Adrenal gland (tissue), 12 donors: ENCODE data around the gene MFNG. TPM values are rescaled to one million over a fixed set of nuclear protein-coding genes. Genes with fewer than 3 reads are reported as not detected.

Source experiments
- DNase-seq, 7 donors: peaks; one replicate each; pipeline ENCODE4 v3.0.0-alpha.2; 2019 to 2020
- H3K27ac ChIP-seq, 5 donors: fragments of 200-600 bp; sonication (generic) in 4 of 5; 1 replicate in 3 of 5; 2 replicates in 2 of 5; pipeline versions ENCODE4 v1.5.1 to v1.8.0; 2016 to 2020; ENCODE audit warnings: mild to moderate bottlenecking in 1 of 5
- H3K27me3 ChIP-seq: fragments of 200-600 bp; 2 replicates; pipeline ENCODE4 v1.8.0; 2021
- H3K36me3 ChIP-seq, 2 donors: fragments of 200-600 bp; replicated peaks in 1 of 2; 1 replicate in 1 of 2; 2 replicates in 1 of 2; pipeline versions ENCODE4 v1.5.1 to v1.8.0; 2018 to 2022
- H3K4me1 ChIP-seq, 2 donors: fragments of 200-600 bp; replicated peaks in 1 of 2; 1 replicate in 1 of 2; 2 replicates in 1 of 2; pipeline versions ENCODE4 v1.5.1 to v1.8.0; 2018 to 2021
- H3K4me3 ChIP-seq, 4 donors: fragments of 200-600 bp; sonication (generic) in 3 of 4; one replicate each; pipeline ENCODE4 v1.5.1; 2016 to 2018
- H3K9me3 ChIP-seq, 3 donors: fragments of 200-600 bp; sonication (generic) in 1 of 3; replicated peaks in 1 of 3; 1 replicate in 2 of 3; 2 replicates in 1 of 3; pipeline versions ENCODE4 v1.5.1 to v1.8.0; 2016 to 2021
- CTCF ChIP-seq, 6 experiments: fragments of 450-650 bp in 4 of 6; fragments of 200-600 bp in 2 of 6; sonication (generic) in 1 of 6; IDR thresholded peaks; 1 replicate in 5 of 6; 2 replicates in 1 of 6; pipeline versions ENCODE4 v1.5.1 to v1.8.0; 2016 to 2021; ENCODE audit warnings: antibody characterized with exemption in 6 of 6, mild to moderate bottlenecking in 2 of 6, moderate library complexity in 1 of 6
- POLR2A ChIP-seq, 2 donors: fragments of 450-650 bp; IDR thresholded peaks; one replicate each; pipeline ENCODE4 v1.6.1; 2017; ENCODE audit warnings: antibody characterized with exemption in 2 of 2, mild to moderate bottlenecking in 2 of 2, moderate library complexity in 1 of 2
- WGBS, 4 donors: extraction: QIAGEN DNeasy Blood & Tissue Kit in 2 of 4; methylation state at CpG; one replicate each; pipeline versions ENCODE4 v1.1.5 to v1.1.7; 2013 to 2017; 5-methylcytosine and 5-hydroxymethylcytosine counted together
- intact Hi-C, 2 donors: fragments of 100-400 bp; cut with DNase I; formaldehyde crosslinking; loops; one replicate each; pipeline versions ENCODE4 v1.14.1 to v1.15.0; 2022 to 2023
- polyA plus RNA-seq, 3 donors: library from polyadenylated mRNA; stranded (reverse); fragments of 200-250 nt in 2 of 3; fragments of 350-450 nt in 1 of 3; fragmentation: Illumina TruSeq in 1 of 3; extraction: RNeasy Lipid Tissue Mini Kit (QIAGEN cat#74804) in 1 of 3; gene quantifications; one replicate each; pipeline ENCODE4 v1.2.3, GENCODE V29; 2013 to 2014
- total RNA-seq, 9 donors: library from RNA; depleted of rRNA in 4 of 9; stranded (reverse); fragments of >200 nt in 4 of 9; fragments of 120-200 nt in 1 of 9; fragmentation: NEBNext Ultra II Directional in 1 of 9; extraction: Animal tissue kit (Norgen Biotek cat#: 25700) in 1 of 9; gene quantifications; one replicate each; pipeline versions ENCODE4 v1.1.0 to v1.2.4, GENCODE V29; 2013 to 2023
- donor health status: healthy with polysubstance abuse.
- donor health status: Bipolar disorder and iron deficiency.
- donor health status: DM: yes; HTN: yes; CAD: no.
- donor health status: DM: no; HTN: no; CAD: no.
- donor health status: DM: no; HTN: no; CAD: no.
- donor health status: DM: yes; HTN: yes; CAD: no.

Gene MFNG
- total and polyA plus RNA-seq, 12 donors: 4.0 to 27.6 (median 17.9) TPM

GRCh38 chr22:37511395-37512104 is 25.4 kb upstream of the MFNG start:
- TF ChIP-seq CTCF (IDR thresholded peaks at IDR 0.05) (no peak), POLR2A (IDR thresholded peaks at IDR 0.05) (no peak)
- Histone ChIP-seq H3K36me3 (peaks cover 0 to 6% of the 10 kb centered on the region in 2 donors), H3K27ac (peak overlapping the region; percentile 65 to 93 (median 85)), H3K4me1 (peaks cover 14 to 19% of the 10 kb centered on the region in 2 donors), H3K9me3 (no peaks in the 10 kb centered on the region), H3K27me3 (no peaks in the 10 kb centered on the region), H3K4me3 (no peak overlapping the region)
- WGBS, 4 donors: 81 to 88% (median 84%) methylated on average over 6 of the region's 6 CpGs
- DNase-seq: no peak
- intact Hi-C loops: no loop called here

GRCh38 chr22:37510091-37510490 is 23.9 kb upstream of the MFNG start:
- TF ChIP-seq POLR2A (IDR thresholded peaks at IDR 0.05) (no peak), CTCF (IDR thresholded peaks at IDR 0.05) (no peak)
- Histone ChIP-seq H3K27ac (peak overlapping the region in 1 of 5 donors; percentile 38), H3K4me1 (peaks cover 14 to 19% of the 10 kb centered on the region in 2 donors), H3K27me3 (no peaks in the 10 kb centered on the region), H3K4me3 (no peak overlapping the region), H3K36me3 (peaks cover 0 to 6% of the 10 kb centered on the region in 2 donors), H3K9me3 (no peaks in the 10 kb centered on the region)
- DNase-seq: no peak
- intact Hi-C loops: no loop called here
- 68 to 79% (median 74%) methylated on average over 9 to 10 of the region's 10 CpGs for WGBS, 4 donors

- Histone ChIP-seq H3K9me3 (no peaks in the 10 kb centered on the region), H3K4me1 (peaks cover 17 to 24% of the 10 kb centered on the region in 2 donors), H3K27me3 (no peaks in the 10 kb centered on the region), H3K27ac (peak overlapping the region in 2 of 5 donors; percentile 18 to 44), H3K4me3 (no peak overlapping the region), H3K36me3 (peaks cover 0 to 6% of the 10 kb centered on the region in 2 donors)
- TF ChIP-seq CTCF (IDR thresholded peaks at IDR 0.05) (no peak), POLR2A (IDR thresholded peaks at IDR 0.05) (no peak)
- peak in 1 of 7 donors; percentile 35 for DNase-seq
- intact Hi-C loops: no loop called here
- WGBS, 4 donors: 63 to 79% (median 69%) methylated on average over 2 to 9 of the region's 10 CpGs
Measured at GRCh38 chr22:37509059-37509860, 23.1 kb upstream of the MFNG start.

GRCh38 chr22:37508431-37508992 is 22.3 kb upstream of the MFNG start:
- Histone ChIP-seq H3K9me3 (no peaks in the 10 kb centered on the region), H3K4me1 (peaks cover 24 to 32% of the 10 kb centered on the region in 2 donors), H3K27ac (peak overlapping the region in 2 of 5 donors; percentile 18 to 44), H3K4me3 (no peak overlapping the region), H3K27me3 (no peaks in the 10 kb centered on the region), H3K36me3 (peaks cover 0 to 6% of the 10 kb centered on the region in 2 donors)
- intact Hi-C loops: no loop called here
- peak in 1 of 6 experiments; percentile 20 for TF ChIP-seq CTCF (IDR thresholded peaks at IDR 0.05)
- TF ChIP-seq POLR2A (IDR thresholded peaks at IDR 0.05): no peak
- WGBS, 4 donors: 73 to 98% (median 76%) methylated on average over 9 to 22 of the region's 22 CpGs
- no peak for DNase-seq
